Type B pancreatic cell (in vitro differentiated cells): ENCODE measurements around the gene RAF1. TPM values are rescaled to one million over a fixed set of nuclear protein-coding genes. Genes with fewer than 3 reads are reported as not detected.
A peak's percentile ranks its signal among the peaks of the same experiment; 100 is the strongest.

Experiments
- DNase-seq: peaks from one replicate; pipeline ENCODE4 v3.0.0; 2021; ENCODE audit warnings: mixed read lengths; ENCODE audit not compliant: unreplicated experiment; ENCODE audit errors: extremely low spot score
- H3K27ac Mint-ChIP-seq: 2 replicates; pipeline ENCODE4 v1.8.0; 2021; ENCODE audit warnings: mild to moderate bottlenecking, mixed read lengths
- H3K27me3 Mint-ChIP-seq: 2 replicates; pipeline ENCODE4 v1.8.0; 2021; ENCODE audit warnings: mixed read lengths
- H3K36me3 Mint-ChIP-seq: 2 replicates; pipeline ENCODE4 v1.8.0; 2021; ENCODE audit warnings: mixed read lengths
- H3K4me1 Mint-ChIP-seq: one replicate; pipeline ENCODE4 v1.8.0; 2021; ENCODE audit warnings: mixed read lengths; ENCODE audit not compliant: unreplicated experiment
- H3K4me3 Mint-ChIP-seq: 2 replicates; pipeline ENCODE4 v1.8.0; 2021; ENCODE audit warnings: mild to moderate bottlenecking, mixed read lengths
- H3K9me3 Mint-ChIP-seq: 2 replicates; pipeline ENCODE4 v1.8.0; 2021; ENCODE audit warnings: mixed read lengths
- total RNA-seq: library from RNA; stranded (reverse); gene quantifications from 2 replicates; pipeline ENCODE4 v1.2.1, GENCODE V29; 2021; ENCODE audit warnings: low replicate concordance
- TF ChIP-seq, protein P1 (sequence below): fragments of 200-600 bp; sonication (generic); conservative IDR thresholded peaks from 2 replicates; pipeline ENCODE4 v1.5.0; 2021; ENCODE audit warnings: antibody characterized with exemption, mild to moderate bottlenecking

Gene RAF1
- total RNA-seq, 1 donor from 2014 or later, result 92.1 TPM

DNA sequence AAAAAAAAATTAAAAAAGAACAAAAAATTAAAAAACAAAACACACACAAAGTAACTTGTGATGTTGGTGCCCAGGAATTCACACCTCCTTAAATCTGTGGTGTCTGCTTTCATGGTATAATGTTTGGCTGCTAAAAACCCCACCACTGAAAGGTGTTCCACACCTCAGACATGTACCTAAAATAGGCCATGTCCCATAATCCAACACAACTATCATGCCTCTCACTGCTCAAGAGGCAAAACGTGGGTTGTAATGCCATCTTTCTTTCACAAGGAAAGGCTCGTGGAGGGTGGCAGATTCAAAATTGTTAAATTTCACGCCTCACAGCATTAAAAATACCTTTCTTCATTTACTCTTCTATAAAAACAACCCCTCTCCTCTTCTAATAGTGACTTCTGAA is 77.5 kb downstream of the RAF1 start:
- H3K9me3 Mint-ChIP-seq, result no peaks in the 10 kb centered on the region
- no peaks in the 10 kb centered on the region for H3K4me1 Mint-ChIP-seq
- no peak for DNase-seq
- no peaks in the 10 kb centered on the region for H3K27me3 Mint-ChIP-seq
- no peak overlapping the region for H3K27ac Mint-ChIP-seq
- peaks cover 24% of the 10 kb centered on the region for H3K36me3 Mint-ChIP-seq
- no peak overlapping the region for H3K4me3 Mint-ChIP-seq
- TF ChIP-seq, protein P1, sequence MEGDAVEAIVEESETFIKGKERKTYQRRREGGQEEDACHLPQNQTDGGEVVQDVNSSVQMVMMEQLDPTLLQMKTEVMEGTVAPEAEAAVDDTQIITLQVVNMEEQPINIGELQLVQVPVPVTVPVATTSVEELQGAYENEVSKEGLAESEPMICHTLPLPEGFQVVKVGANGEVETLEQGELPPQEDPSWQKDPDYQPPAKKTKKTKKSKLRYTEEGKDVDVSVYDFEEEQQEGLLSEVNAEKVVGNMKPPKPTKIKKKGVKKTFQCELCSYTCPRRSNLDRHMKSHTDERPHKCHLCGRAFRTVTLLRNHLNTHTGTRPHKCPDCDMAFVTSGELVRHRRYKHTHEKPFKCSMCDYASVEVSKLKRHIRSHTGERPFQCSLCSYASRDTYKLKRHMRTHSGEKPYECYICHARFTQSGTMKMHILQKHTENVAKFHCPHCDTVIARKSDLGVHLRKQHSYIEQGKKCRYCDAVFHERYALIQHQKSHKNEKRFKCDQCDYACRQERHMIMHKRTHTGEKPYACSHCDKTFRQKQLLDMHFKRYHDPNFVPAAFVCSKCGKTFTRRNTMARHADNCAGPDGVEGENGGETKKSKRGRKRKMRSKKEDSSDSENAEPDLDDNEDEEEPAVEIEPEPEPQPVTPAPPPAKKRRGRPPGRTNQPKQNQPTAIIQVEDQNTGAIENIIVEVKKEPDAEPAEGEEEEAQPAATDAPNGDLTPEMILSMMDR, result no peak

DNA sequence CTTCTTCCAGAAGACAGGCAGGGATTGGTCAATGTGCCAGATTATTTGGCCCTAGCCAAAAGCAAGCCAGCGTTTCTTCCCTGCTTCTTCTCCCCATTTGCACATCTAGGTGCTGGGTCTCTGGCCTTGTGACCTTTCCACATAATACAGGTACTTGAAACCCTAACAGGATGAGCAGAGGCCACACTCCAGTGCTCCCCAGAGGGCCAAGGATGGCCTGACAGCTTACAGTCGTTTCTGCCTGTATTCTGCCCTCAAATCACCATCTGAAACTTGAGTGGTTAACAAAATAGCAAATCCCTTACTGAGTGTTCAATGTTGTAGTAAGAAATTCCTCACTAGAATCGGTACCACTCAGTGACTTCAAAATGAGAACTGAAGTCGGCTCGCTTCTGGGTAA is 77.9 kb downstream of the RAF1 start:
- peak overlapping the region; percentile 58 for H3K27ac Mint-ChIP-seq
- H3K4me1 Mint-ChIP-seq, result no peaks in the 10 kb centered on the region
- no peak for DNase-seq
- no peak overlapping the region for H3K4me3 Mint-ChIP-seq
- H3K27me3 Mint-ChIP-seq, result no peaks in the 10 kb centered on the region
- no peaks in the 10 kb centered on the region for H3K9me3 Mint-ChIP-seq
- peaks cover 26% of the 10 kb centered on the region for H3K36me3 Mint-ChIP-seq
- TF ChIP-seq, protein P1, result no peak

DNA sequence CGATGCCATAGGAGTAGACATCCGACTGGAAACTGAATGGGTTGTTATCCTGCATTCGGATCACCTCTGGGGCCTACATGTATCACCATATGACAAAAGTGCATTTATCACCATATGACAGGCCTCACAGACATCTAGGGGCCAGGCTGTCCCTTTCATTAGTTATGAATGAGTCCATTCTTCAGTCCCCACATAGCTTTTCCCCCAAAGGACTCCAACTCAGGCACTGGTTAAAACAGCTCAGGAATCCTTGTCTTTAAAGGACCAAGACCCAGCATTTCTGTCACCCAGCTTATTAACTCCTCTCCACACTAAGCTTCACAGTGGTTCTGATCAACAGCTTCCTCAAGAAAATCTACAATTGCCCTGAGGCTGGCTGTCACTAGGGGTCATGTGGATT is 78.7 kb downstream of the RAF1 start:
- H3K36me3 Mint-ChIP-seq, result peaks cover 25% of the 10 kb centered on the region
- no peaks in the 10 kb centered on the region for H3K9me3 Mint-ChIP-seq
- H3K4me1 Mint-ChIP-seq, result no peaks in the 10 kb centered on the region
- TF ChIP-seq, protein P1, result no peak
- H3K4me3 Mint-ChIP-seq, result no peak overlapping the region
- H3K27me3 Mint-ChIP-seq, result no peaks in the 10 kb centered on the region
- no peak for DNase-seq
- peak overlapping the region; percentile 58 for H3K27ac Mint-ChIP-seq

DNA sequence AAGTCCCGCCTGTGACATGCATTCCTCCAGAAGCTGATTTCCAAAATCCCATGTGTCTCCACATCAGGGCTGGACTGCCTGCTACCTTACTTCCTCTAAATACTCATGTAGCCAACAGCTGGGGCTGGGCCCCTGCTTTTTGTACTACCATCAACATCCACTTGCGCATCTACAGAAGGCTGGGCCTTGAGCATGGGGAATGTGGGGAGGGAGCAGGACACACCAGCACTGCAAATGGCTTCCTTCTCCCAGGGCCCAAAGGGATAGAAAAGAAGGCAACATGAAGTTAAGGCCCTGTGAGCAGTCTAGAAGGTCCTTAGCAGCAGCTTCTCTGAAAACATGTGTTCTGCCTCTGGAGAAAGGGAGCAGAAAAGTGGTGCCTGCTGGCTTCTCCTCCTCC is 79.8 kb downstream of the RAF1 start:
- peaks cover 29% of the 10 kb centered on the region for H3K36me3 Mint-ChIP-seq
- no peaks in the 10 kb centered on the region for H3K9me3 Mint-ChIP-seq
- no peaks in the 10 kb centered on the region for H3K4me1 Mint-ChIP-seq
- H3K27ac Mint-ChIP-seq, result peak overlapping the region; percentile 58
- no peak for DNase-seq
- no peaks in the 10 kb centered on the region for H3K27me3 Mint-ChIP-seq
- TF ChIP-seq, protein P1, result no peak
- H3K4me3 Mint-ChIP-seq, result no peak overlapping the region

DNA sequence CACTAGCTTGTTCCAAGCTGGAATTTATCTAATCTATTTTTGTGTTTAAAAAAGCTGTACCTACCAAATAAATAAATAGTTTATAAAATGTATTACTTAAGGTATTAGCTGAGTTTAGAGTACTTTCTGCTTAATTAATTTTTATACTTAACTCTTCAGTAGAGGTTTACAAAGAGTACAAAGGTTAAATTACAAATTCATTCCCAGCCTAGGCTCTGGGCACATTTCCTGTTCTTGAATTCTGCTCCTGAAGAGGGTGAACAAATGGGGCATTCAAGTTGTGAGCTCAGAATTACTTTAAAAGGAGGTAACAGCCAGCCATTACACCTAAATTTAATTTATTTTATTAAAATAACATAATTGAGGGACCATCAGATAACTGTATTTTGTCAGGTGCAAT is 80.6 kb downstream of the RAF1 start:
- Mint-ChIP-seq H3K36me3 (peaks cover 27% of the 10 kb centered on the region), H3K4me1 (no peaks in the 10 kb centered on the region), H3K27ac (no peak overlapping the region), H3K27me3 (no peaks in the 10 kb centered on the region), H3K4me3 (no peak overlapping the region), H3K9me3 (no peaks in the 10 kb centered on the region)
- TF ChIP-seq, protein P1, result no peak
- DNase-seq, result no peak

DNA sequence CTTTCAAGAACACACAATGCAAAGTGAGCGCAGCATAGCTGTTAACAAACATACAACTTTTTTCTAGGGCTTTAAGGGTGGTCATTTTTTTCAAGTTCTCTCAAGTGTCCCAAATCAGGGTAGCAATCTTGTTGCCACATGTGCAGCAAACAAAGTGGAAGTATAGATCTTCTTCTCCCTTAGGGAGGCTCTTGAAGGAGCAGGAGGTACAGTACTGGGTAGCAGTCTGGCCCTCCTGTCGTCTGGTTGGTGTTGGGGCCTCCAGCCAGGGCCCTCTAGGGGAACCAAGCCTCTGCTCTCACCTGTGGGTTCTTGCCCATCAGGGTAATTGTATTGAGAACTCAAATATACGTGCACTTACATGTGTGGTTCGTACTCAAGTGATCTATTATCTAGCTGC is 81.2 kb downstream of the RAF1 start:
- H3K4me1 Mint-ChIP-seq, result no peaks in the 10 kb centered on the region
- no peaks in the 10 kb centered on the region for H3K9me3 Mint-ChIP-seq
- TF ChIP-seq, protein P1, result no peak
- H3K36me3 Mint-ChIP-seq, result peaks cover 27% of the 10 kb centered on the region
- H3K27ac Mint-ChIP-seq, result no peak overlapping the region
- no peak for DNase-seq
- H3K4me3 Mint-ChIP-seq, result no peak overlapping the region
- H3K27me3 Mint-ChIP-seq, result no peaks in the 10 kb centered on the region
